ENCODE results near the gene POU3F1. TPM values are rescaled to one million over a fixed set of nuclear protein-coding genes. Genes with fewer than 3 reads are reported as not detected.

The POU3F1 gene
- total and polyA plus RNA-seq, 10 of the 15 experiments (the other 5 are each of a cell fraction or from before 2014, with no cell fraction given) = 0.04 to 0.53 (median 0.10) TPM; not detected in 3

DNA sequence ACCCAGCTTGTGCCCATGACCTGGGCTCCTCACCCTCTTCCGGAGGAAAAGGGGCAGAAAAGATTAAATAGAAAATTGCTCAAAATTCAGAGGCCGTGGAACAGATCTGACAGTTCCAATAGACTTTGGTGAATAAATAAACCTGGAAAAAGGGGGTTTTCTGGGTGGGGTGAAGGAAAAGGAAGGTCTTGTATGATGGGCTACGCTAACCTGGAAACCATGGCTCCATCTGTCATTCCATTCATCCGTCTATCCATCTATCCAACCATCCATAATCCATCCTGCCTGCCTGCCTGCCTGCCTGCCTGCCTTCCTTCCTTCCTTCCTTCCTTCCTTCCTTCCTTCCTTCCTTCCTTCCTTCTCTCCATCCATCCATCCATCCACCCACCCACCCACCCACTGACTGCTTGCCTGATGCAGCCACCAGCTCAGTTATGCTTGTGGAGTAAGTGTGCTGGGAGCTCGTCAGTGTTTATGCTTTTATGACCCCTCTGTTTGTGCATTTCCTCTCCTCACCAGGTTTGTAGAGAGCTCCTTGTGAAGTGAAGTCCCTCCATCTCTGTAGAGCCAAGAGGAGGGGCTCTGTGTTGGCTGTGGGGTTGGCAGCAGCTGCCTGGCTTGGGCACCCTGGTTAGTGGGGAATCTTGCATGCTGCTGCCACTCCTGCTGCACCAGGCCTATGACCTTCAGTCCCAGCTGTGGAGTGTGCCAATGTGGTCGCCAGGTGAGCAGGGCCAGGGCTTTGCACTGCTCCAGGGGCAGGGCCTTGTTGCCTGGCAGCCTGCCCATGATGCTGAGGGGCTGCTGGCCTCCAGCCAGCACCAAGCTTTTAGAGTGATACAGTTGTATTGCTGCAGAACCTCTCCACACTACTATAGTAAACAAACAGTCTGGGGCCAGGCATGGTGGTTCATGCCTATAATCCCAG lies 16.0 kb upstream of the POU3F1 start (continued):
- TF ChIP-seq SREBF2 (IDR thresholded peaks at IDR 0.05; ENCODE audit: low read length) (no peak), RBBP5 (conservative IDR thresholded peaks at IDR 0.05) (no peak)
- TF ChIP-seq, protein P1, sequence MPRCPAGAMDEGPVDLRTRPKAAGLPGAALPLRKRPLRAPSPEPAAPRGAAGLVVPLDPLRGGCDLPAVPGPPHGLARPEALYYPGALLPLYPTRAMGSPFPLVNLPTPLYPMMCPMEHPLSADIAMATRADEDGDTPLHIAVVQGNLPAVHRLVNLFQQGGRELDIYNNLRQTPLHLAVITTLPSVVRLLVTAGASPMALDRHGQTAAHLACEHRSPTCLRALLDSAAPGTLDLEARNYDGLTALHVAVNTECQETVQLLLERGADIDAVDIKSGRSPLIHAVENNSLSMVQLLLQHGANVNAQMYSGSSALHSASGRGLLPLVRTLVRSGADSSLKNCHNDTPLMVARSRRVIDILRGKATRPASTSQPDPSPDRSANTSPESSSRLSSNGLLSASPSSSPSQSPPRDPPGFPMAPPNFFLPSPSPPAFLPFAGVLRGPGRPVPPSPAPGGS (IDR thresholded peaks at IDR 0.05; ENCODE audit: borderline replicate concordance, insufficient read depth, low read depth, low read length, poor library complexity, severe bottlenecking) = no peak

DNA sequence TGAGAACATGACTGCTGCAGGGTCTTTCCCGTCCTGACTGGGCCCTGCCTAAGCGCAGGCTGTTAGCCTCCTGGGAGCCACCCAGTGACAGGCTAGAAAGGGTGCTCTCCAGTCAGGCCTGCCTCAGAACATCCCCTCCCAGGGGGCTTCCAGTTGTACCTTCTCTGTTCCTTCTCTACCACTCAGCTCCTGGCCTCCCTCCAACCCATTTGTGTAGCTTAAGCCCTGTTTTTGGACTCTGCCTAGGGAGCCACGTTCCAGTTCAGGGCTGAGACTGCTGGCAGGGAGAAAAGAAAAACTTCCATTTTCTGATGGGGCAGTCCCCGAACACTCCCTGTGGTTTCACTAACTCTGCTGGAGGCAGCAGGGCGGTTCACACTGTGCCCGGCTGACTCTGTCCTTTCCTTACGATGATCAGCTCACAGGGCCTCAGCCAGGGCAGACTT lies 15.3 kb upstream of the POU3F1 start:
- FAIRE-seq = peak; percentile 61
- H3K9me3 ChIP-seq (replicated peaks; ENCODE audit: control insufficient read depth, insufficient read depth, low read length) = no peaks in the 10 kb centered on the region
- no TSS peak for BruUV-seq (replicated peaks)
- ATAC-seq = peak; percentile 92
- peak overlapping the region; percentile 71 for H3K27ac ChIP-seq (ENCODE audit: control insufficient read depth, insufficient read depth)
- intact Hi-C loops (cut with micrococcal nuclease; ENCODE audit: unreplicated experiment) (loop anchor here (5.0 kb wide), 1 partner anchor 110 kb away; no protein-coding TSS in a partner anchor), in situ Hi-C loops (cut with MboI) (no loop called here)
- H3K9ac ChIP-seq (ENCODE audit: control insufficient read depth, insufficient read depth, low read length) = peak overlapping the region; percentile 21; the same call in 1 of the 2 replicates
- peak overlapping the region; percentile 71 for H3K4me2 ChIP-seq (ENCODE audit: control insufficient read depth, insufficient read depth)
- H3K36me3 ChIP-seq (ENCODE audit: control insufficient read depth in 2 of 2, insufficient read depth in 2 of 2, low read length in 1 of 2) = no peaks in the 10 kb centered on the region
- H3K4me1 ChIP-seq (ENCODE audit: control insufficient read depth, insufficient read depth, low read length) = peaks cover 15% of the 10 kb centered on the region
- no peak overlapping the region for H3K4me3 ChIP-seq
- WGBS (ENCODE audit: insufficient coverage, insufficient replicate concordance, low lambda C conversion rate, missing lambda C conversion rate) = 2% methylated on average over 7 of the region's 7 CpGs
- H2AFZ ChIP-seq (ENCODE audit: control insufficient read depth, low read depth, low read length) = peak overlapping the region; percentile 83
- ChIA-PET POLR2A (interaction anchor here (1.0 to 3.2 kb wide), 9 partner anchors 8 to 34 kb away, joined by 3 to 13 read pairs (median 6); partner anchors contain the start of gene POU3F1), CTCF (interaction anchor here (0.9 to 3.9 kb wide), 12 partner anchors 8 to 91 kb away, joined by 3 to 71 read pairs (median 6); no protein-coding TSS in a partner anchor), SMC1A (ENCODE audit: uncharacterized antibody, unreplicated experiment) (interaction anchor here (0.8 to 4.3 kb wide), 14 partner anchors 9 to 112 kb away, joined by 3 to 51 read pairs (median 6); partner anchors contain the start of gene POU3F1), RAD21 (ENCODE audit: unreplicated experiment) (interaction anchor here (0.7 to 8.9 kb wide), 12 partner anchors 10 to 447 kb away, joined by 3 to 73 read pairs (median 6); partner anchors contain the start of gene POU3F1)
- H3K27me3 ChIP-seq (replicated peaks in 1 of 2; ENCODE audit: control insufficient read depth in 2 of 2, insufficient read depth in 2 of 2, low read length in 1 of 2) = no peaks in the 10 kb centered on the region
- no peaks in the 10 kb centered on the region for H4K20me1 ChIP-seq (ENCODE audit: control insufficient read depth, insufficient read depth)
- peak; percentile 57 for DNase-seq (ENCODE audit: low read depth, low spot score)
- no peaks in the 10 kb centered on the region for H3K79me2 ChIP-seq (ENCODE audit: control insufficient read depth, insufficient read depth, low read length)
- TF ChIP-seq, protein P2, sequence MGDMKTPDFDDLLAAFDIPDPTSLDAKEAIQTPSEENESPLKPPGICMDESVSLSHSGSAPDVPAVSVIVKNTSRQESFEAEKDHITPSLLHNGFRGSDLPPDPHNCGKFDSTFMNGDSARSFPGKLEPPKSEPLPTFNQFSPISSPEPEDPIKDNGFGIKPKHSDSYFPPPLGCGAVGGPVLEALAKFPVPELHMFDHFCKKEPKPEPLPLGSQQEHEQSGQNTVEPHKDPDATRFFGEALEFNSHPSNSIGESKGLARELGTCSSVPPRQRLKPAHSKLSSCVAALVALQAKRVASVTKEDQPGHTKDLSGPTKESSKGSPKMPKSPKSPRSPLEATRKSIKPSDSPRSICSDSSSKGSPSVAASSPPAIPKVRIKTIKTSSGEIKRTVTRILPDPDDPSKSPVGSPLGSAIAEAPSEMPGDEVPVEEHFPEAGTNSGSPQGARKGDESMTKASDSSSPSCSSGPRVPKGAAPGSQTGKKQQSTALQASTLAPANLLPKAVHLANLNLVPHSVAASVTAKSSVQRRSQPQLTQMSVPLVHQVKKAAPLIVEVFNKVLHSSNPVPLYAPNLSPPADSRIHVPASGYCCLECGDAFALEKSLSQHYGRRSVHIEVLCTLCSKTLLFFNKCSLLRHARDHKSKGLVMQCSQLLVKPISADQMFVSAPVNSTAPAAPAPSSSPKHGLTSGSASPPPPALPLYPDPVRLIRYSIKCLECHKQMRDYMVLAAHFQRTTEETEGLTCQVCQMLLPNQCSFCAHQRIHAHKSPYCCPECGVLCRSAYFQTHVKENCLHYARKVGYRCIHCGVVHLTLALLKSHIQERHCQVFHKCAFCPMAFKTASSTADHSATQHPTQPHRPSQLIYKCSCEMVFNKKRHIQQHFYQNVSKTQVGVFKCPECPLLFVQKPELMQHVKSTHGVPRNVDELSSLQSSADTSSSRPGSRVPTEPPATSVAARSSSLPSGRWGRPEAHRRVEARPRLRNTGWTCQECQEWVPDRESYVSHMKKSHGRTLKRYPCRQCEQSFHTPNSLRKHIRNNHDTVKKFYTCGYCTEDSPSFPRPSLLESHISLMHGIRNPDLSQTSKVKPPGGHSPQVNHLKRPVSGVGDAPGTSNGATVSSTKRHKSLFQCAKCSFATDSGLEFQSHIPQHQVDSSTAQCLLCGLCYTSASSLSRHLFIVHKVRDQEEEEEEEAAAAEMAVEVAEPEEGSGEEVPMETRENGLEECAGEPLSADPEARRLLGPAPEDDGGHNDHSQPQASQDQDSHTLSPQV (IDR thresholded peaks at IDR 0.05) = no peak
- TF ChIP-seq DPF2 (IDR thresholded peaks at IDR 0.05) (peak; percentile 78), BACH1 (IDR thresholded peaks at IDR 0.05; ENCODE audit: borderline replicate concordance) (no peak; the same call in 1 of the 2 replicates), CREB1 (IDR thresholded peaks at IDR 0.05; ENCODE audit: low read depth) (no peak), CEBPB (IDR thresholded peaks at IDR 0.05; ENCODE audit: borderline replicate concordance in 1 of 2, low read depth in 2 of 2, low read length in 2 of 2) (no peak)
- TF ChIP-seq, protein P3, sequence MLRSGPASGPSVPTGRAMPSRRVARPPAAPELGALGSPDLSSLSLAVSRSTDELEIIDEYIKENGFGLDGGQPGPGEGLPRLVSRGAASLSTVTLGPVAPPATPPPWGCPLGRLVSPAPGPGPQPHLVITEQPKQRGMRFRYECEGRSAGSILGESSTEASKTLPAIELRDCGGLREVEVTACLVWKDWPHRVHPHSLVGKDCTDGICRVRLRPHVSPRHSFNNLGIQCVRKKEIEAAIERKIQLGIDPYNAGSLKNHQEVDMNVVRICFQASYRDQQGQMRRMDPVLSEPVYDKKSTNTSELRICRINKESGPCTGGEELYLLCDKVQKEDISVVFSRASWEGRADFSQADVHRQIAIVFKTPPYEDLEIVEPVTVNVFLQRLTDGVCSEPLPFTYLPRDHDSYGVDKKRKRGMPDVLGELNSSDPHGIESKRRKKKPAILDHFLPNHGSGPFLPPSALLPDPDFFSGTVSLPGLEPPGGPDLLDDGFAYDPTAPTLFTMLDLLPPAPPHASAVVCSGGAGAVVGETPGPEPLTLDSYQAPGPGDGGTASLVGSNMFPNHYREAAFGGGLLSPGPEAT (IDR thresholded peaks at IDR 0.05; ENCODE audit: low read depth) = peak; percentile 85

Data from GM12878 (cell line).